GM21367 (cell line): ENCODE measurements around the gene PAMR1.
A peak's percentile ranks its signal among the peaks of the same experiment; 100 is the strongest.

Source experiments
- ATAC-seq: cut with Tn5 transposase; IDR thresholded peaks from one replicate; pipeline ENCODE4 v1.9.1; 2021; ENCODE audit not compliant: unreplicated experiment

Gene PAMR1

DNA sequence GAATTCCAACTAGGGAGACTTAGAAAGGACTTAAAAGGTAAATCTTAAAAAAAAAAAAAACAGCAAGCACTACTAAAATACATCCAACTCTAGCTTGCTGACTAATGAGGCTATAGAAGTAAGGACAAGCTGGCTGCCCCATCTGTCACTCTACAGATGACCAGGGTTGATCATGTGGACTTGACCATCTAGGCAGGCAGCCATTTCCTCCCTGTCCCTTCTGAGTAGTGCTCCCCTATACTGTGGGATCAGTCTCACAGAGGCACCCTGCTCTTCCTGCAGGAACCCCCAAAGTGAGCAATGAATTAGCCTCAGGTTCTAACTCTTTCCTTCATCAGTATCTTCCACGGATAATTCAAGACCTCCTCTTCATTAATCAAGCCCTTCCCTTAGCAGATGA lies 118.4 kb downstream of the PAMR1 start:
- no peak for ATAC-seq

DNA sequence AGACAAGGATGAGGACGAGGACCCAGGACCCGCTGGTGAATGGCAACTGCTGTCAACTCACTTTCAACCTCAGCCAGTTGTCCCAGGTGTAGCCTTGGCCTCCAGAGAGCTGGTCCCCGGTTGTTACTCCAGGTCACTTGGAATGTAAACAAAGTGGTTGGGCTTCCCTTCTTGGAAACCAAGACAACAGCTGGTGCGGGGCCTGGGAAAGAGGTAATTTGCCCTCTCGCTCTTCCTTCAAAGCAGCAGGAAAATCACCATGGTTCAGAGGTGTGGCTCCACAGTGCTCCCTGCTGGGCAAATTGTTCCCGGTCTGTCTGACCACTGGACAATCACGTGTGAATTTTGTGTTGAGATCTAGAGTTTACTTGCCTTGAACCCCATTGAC lies 121.0 kb downstream of the PAMR1 start:
- no peak for ATAC-seq

DNA sequence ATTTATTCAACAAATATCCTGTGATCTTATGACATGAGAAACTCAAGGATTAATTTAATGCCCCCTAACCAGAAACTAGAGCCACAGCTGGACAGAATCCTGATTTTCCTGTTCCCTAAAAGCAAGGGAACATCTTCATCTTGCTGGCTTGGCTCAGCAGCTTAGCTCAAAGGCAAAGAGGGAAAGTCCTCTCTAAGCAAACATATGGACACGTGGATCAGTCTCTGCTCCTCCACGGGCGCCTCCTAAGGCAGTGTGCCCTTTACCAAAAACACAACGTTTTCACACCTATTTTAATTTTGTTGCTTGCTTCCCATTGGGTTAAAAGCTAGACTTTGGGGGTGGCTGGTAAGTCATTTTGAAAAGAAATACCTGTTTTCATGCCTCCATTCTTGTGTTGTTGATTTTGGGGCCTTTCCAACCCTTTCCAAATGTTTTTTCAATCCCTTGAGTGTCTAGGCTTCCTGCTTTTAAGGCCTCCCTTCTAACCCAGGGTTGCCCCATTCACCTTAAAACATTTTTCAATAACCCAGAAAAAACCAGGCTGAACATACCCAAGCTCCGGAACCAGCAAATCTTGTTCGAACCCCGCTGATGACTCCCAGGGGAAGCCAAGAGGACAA lies 121.5 kb downstream of the PAMR1 start:
- ATAC-seq, result no peak

GRCh38 chr11:35402751-35403660 lies 122.4 kb downstream of the PAMR1 start:
- no peak for ATAC-seq

DNA sequence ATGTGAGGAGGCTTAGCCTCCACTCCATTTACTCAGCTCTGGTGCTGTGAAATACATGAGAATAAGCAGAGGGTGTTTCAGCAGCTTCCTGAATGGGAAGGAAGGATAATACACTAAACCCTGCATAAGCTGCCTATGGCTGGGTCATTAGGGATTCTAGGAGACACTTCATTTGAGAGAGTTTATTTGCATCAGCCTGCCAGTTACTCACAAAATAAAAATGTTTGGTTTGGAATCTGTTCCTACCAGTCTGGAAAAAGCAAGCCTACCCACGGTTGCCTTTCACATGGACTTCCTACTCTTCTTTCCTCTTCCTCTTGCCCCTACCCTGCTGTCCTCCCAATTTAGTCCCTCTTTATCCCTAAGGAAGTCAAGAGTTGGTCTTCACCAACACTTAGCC lies 126.5 kb downstream of the PAMR1 start:
- ATAC-seq, result no peak

DNA sequence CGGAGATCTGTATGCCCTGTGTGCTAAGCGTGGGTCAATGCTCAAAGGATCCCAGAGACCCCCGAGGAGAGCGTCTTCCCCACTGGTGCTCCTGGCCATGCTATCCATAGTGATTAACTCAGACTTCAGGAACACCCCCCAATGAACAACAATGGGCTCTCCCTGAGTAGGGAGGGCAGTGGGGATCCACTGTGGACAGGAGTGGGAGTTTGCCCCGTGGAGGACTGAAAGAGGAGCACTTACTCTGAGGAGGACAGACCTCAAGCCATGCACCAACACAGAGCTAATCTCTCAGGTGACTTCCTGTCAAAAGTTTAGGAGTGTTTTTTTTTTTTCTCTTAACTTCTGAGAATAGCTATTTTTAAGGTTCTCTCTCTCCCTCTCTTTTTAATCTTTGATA lies 130.5 kb downstream of the PAMR1 start:
- ATAC-seq, result no peak

DNA sequence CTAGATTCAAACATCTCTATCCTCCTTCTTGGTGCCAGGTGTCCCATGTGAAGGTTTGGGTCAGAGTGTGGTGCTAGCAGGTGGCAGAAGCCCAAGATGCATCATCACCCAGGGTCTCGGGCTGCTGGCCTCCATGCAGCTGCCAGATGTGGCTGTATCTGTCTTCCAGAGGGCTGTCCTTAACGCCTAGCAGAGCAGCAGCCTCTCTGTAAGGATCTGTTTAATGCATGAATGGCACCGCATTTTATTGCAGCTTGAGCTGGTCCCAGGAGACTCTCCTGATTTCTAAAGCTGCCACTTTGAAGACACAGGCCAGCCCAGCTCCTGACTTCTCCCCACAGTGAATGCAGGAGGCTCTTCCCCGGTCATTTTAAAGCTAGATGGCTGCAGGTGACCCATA lies 132.3 kb downstream of the PAMR1 start:
- no peak for ATAC-seq

GRCh38 chr11:35391922-35392688 lies 133.3 kb downstream of the PAMR1 start:
- ATAC-seq, result no peak

DNA sequence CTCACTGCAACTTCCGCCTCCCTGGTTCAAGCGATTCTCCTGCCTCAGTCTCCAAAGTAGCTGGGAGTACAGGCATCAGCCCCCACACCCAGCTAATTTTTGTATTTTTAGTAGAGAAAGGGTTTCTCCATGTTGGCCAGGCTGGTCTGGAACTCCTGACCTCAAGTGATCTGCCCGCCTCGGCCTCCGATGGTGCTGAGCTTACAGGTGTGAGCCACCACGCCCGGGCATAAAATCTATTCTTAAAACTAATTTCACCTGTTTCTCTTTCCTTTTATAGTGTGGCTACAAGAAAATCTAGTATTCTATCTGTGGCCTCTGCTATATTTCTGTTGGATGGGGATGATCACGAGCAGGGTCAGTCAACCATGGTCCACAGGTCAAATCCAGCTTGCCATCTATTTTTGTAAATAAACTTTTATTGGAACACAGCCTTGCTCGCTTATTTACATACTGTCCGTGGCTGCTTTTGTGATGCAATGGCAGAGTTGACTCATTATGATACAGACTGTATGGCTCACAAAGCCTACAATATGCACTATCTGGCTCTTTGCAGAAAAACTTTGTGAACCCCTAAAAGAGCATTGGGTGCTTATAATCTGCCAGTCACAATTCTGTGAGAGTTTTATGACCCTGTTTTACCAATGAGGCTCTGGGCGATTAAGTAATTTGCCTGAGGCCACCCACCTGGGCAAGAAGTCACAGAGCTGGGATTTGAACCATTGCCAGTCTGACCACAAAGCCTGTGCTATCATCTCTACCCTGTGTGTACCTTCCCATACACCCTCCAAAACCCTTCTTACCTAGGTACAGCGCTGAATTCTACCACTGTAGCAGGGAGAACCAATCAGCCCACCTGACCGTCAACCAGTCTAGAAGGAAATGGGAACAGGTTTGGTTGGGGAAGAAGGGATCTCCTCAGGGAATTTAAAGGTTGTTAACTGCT lies 134.4 kb downstream of the PAMR1 start:
- peak; percentile 85 for ATAC-seq

GRCh38 chr11:35389897-35390465 lies 135.4 kb downstream of the PAMR1 start:
- no peak for ATAC-seq

- ATAC-seq, result no peak
These were observed 136.3 kb downstream of the PAMR1 start for GRCh38 chr11:35389112-35389511.

- no peak for ATAC-seq
These were observed 137.4 kb downstream of the PAMR1 start for GRCh38 chr11:35388061-35388460.

- ATAC-seq, result no peak
These were observed 138.1 kb downstream of the PAMR1 start for GRCh38 chr11:35387111-35387982.

DNA sequence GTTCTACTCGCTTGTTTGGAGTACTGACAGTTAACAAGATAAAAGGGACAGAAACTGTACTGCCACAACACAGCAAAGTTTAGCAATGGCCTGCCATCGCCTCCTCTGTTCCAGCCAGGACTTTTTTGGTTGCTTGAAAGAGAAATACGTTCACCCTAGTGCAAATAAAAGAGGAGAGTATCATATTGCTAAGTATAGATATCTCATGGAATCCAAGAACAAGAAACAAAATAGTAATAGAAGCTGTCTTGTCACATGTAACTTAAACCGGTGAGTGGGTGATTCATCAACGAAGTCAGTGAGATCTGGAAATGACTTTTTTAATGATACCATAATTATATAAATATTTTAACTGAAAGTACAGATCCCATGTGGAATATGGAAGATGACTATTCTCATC lies 141.5 kb downstream of the PAMR1 start:
- no peak for ATAC-seq
